HepG2 (cell line): ENCODE measurements around the gene ACVRL1. TPM values are rescaled to one million over a fixed set of nuclear protein-coding genes. Genes with fewer than 3 reads are reported as not detected.

Experiments used
- CEBPB ChIP-seq: IDR thresholded peaks from 2 replicates; pipeline ENCODE4 v1.6.1; 2011; ENCODE audit warnings: low read depth, low read length, improper control_type of control experiment, borderline replicate concordance
- EP300 ChIP-seq, 3 experiments: sonication (generic) in 1 of 3; formaldehyde crosslinking in 1 of 3; IDR thresholded peaks; 2 replicates each; pipeline versions ENCODE4 v1.5.1 to v1.6.1; 2011 to 2020; ENCODE audit warnings: low read depth in 2 of 3, low read length in 2 of 3, borderline replicate concordance in 1 of 3, improper control_type of control experiment in 1 of 3, mild to moderate bottlenecking in 1 of 3, missing genetic modification reagents in 1 of 3, moderate library complexity in 1 of 3
- GABPA ChIP-seq, 2 experiments: IDR thresholded peaks; 2 replicates each; pipeline ENCODE4 v1.6.1; 2011 to 2016; ENCODE audit warnings: low read depth in 2 of 2, low read length in 1 of 2, missing biosample characterization in 1 of 2, missing genetic modification characterization in 1 of 2
- GATAD2A ChIP-seq: IDR thresholded peaks from 2 replicates; pipeline ENCODE4 v1.6.1; 2016
- GFI1 ChIP-seq: sonication (generic); formaldehyde crosslinking; IDR thresholded peaks from 2 replicates; pipeline ENCODE4 v1.5.0; 2020; ENCODE audit warnings: missing genetic modification reagents, mild to moderate bottlenecking, borderline replicate concordance
- ISX ChIP-seq: sonication (generic); formaldehyde crosslinking; conservative IDR thresholded peaks from 2 replicates; pipeline ENCODE4 v1.5.0; 2020; ENCODE audit warnings: missing genetic modification reagents
- JUNB ChIP-seq: sonication (generic); formaldehyde crosslinking; IDR thresholded peaks from 2 replicates; pipeline ENCODE4 v1.8.0; 2022; ENCODE audit warnings: missing genetic modification reagents, mild to moderate bottlenecking, borderline replicate concordance
- KDM5A ChIP-seq: fragments of 200-600 bp; sonication (generic); IDR thresholded peaks from 2 replicates; pipeline ENCODE4 v1.7.0; 2018; ENCODE audit warnings: antibody characterized with exemption, mild to moderate bottlenecking, low read length, borderline replicate concordance
- MEIS1 ChIP-seq: sonication (generic); formaldehyde crosslinking; IDR thresholded peaks from 2 replicates; pipeline ENCODE4 v1.9.0; 2021; ENCODE audit warnings: mild to moderate bottlenecking, missing genetic modification reagents, moderate library complexity, borderline replicate concordance
- MTF1 ChIP-seq: sonication (generic); formaldehyde crosslinking; IDR thresholded peaks from 2 replicates; pipeline ENCODE4 v1.5.0; 2020; ENCODE audit warnings: missing genetic modification reagents
- PTBP1 ChIP-seq: fragments of 200-400 bp; formaldehyde crosslinking; IDR thresholded peaks from 2 replicates; pipeline ENCODE4 v1.6.1; 2018; ENCODE audit warnings: low read length, low read depth; ENCODE audit not compliant: poor library complexity, severe bottlenecking
- TEAD3 ChIP-seq: optimal IDR thresholded peaks from 2 replicates; pipeline ENCODE3; 2016; ENCODE audit warnings: borderline replicate concordance
- THAP11 ChIP-seq: IDR thresholded peaks from 2 replicates; pipeline ENCODE4 v1.6.1; 2016; ENCODE audit warnings: missing biosample characterization, missing genetic modification reagents
- ZFAT ChIP-seq: sonication (generic); formaldehyde crosslinking; conservative IDR thresholded peaks from 2 replicates; pipeline ENCODE4 v1.8.1; 2023; ENCODE audit warnings: missing genetic modification reagents, inconsistent platforms
- ZFP62 ChIP-seq: sonication (generic); formaldehyde crosslinking; IDR thresholded peaks from 2 replicates; pipeline ENCODE4 v1.4.0; 2020; ENCODE audit warnings: missing genetic modification reagents
- ZNF510 ChIP-seq: sonication (generic); formaldehyde crosslinking; IDR thresholded peaks from 2 replicates; pipeline ENCODE4 v1.4.0; 2020; ENCODE audit warnings: low read depth, mild to moderate bottlenecking, missing genetic modification reagents
- ZNF549 ChIP-seq: sonication (generic); formaldehyde crosslinking; IDR thresholded peaks from 2 replicates; pipeline ENCODE4 v1.5.0; 2020; ENCODE audit warnings: missing genetic modification reagents
- ZNF652 ChIP-seq: IDR thresholded peaks from 2 replicates; pipeline ENCODE4 v1.6.1; 2016; ENCODE audit warnings: low read depth, borderline replicate concordance
- ZNF761 ChIP-seq: sonication (generic); formaldehyde crosslinking; conservative IDR thresholded peaks from 2 replicates; pipeline ENCODE4 v1.4.0; 2020; ENCODE audit warnings: mild to moderate bottlenecking, missing genetic modification reagents
- ZNF883 ChIP-seq: sonication (generic); formaldehyde crosslinking; IDR thresholded peaks from 2 replicates; pipeline ENCODE4 v1.5.1; 2020; ENCODE audit warnings: mild to moderate bottlenecking, missing genetic modification reagents; ENCODE audit errors: not compliant biosample characterization
- polyA plus RNA-seq, 8 experiments: library from polyadenylated mRNA; depleted of rRNA in 3 of 8; stranded (reverse) in 7 of 8; unstranded in 1 of 8; fragments of >200 nt; fragmentation: Illumina TruSeq in 4 of 8; extraction: Trizol in 4 of 8; gene quantifications; 2 replicates each; pipeline versions ENCODE4 v1.2.1 to v1.2.3, GENCODE V29; 2011 to 2016; ENCODE audit warnings: low read depth in 4 of 8, missing spikeins in 1 of 8, mixed read lengths in 1 of 8; ENCODE audit not compliant: insufficient read depth in 1 of 8
- total RNA-seq, 5 experiments: library from RNA; depleted of rRNA; stranded (reverse); fragments of >200 nt; fragmentation: Illumina TruSeq; extraction: Trizol; gene quantifications; 2 replicates each; pipeline ENCODE4 v1.2.3, GENCODE V29; 2016; ENCODE audit warnings: low read depth in 1 of 5
- TF ChIP-seq, protein P1 (sequence below): sonication (generic); formaldehyde crosslinking; IDR thresholded peaks from 2 replicates; pipeline ENCODE4 v1.5.0; 2020; ENCODE audit warnings: missing genetic modification reagents
- TF ChIP-seq, protein P2 (sequence below): sonication (generic); formaldehyde crosslinking; IDR thresholded peaks from 2 replicates; pipeline ENCODE4 v1.8.1; 2023; ENCODE audit warnings: mild to moderate bottlenecking, missing genetic modification reagents
- TF ChIP-seq, protein P3 (sequence below): sonication (generic); formaldehyde crosslinking; IDR thresholded peaks from 2 replicates; pipeline ENCODE4 v1.9.0; 2021; ENCODE audit warnings: missing genetic modification reagents, mild to moderate bottlenecking, borderline replicate concordance
- TF ChIP-seq, protein P4 (sequence below): IDR thresholded peaks from 2 replicates; pipeline ENCODE4 v1.6.1; 2016
- TF ChIP-seq, protein P5 (sequence below), 2 experiments: fragments of 450-650 bp in 1 of 2; sonication (generic) in 1 of 2; formaldehyde crosslinking; IDR thresholded peaks; 2 replicates each; pipeline versions ENCODE4 v1.5.0 to v1.8.0; 2020 to 2022; ENCODE audit warnings: mild to moderate bottlenecking in 1 of 2, missing genetic modification reagents in 1 of 2

ACVRL1 gene
- total and polyA plus RNA-seq, 2 of the 13 experiments (the other 11 are each of a cell fraction or from before 2014, with no cell fraction given): not detected

DNA sequence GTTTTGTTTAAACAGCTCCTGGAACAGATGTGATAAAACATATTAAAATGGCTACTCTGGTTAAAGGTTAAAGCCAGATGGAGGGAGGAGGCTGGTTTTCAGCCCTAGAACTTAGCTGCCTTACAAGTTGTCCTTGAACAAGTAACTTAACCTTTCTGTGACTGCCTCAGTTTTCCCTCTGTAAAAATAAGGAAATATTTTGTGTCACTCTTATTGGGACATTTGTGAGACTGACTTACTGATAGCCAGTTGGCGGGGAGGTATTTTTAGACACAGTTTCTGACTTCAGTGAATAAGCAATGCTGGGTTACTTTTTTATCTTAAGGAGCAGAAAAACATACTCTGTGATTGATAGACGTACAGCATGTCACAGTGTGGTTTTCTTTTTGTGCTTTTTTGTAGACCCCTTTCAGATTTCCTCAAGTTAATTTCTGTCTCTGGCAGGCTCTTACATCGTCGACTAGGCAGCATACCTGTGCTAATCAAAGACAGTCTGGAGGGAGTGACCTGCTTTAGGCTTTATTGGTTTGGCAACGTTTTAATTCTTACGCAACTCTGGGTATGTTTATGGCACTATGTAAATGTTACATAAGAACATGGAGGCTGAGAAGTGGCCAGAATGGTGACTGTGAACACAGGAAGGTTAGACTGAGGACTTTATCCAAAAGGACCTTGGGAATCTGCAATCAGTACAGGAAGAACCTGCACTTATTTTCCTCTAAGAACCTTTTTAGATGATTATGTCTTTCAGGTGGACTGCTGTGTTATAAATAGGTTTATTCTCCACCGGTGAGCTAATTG, 47.5 kb downstream of the ACVRL1 start (continued):
- TF ChIP-seq JUNB (no peak), THAP11 (CRISPR knock-in tag) (0 out of 2 replicates have a peak, but pooled peaks have one; percentile 18), MTF1 (no peak), ZNF510 (CRISPR knock-in tag) (no peak), KDM5A (no peak), PTBP1 (no peak), ZNF652 (CRISPR knock-in tag) (no peak), EP300 (IDR thresholded peaks at IDR 0.05; ENCODE audit: low read depth in 2 of 2, low read length in 2 of 2) (peak in 1 of 2 experiments; percentile 38; a peak in 1 of 4 replicates), EP300 (CRISPR knock-in tag; IDR thresholded peaks at IDR 0.05; ENCODE audit: borderline replicate concordance) (no peak), GATAD2A (CRISPR knock-in tag) (peak; percentile 67), GFI1 (CRISPR knock-in tag) (0 out of 2 replicates have a peak, but pooled peaks have one; percentile 25), ZNF549 (CRISPR knock-in tag) (no peak), ZNF761 (CRISPR knock-in tag) (no peak), MEIS1 (CRISPR knock-in tag) (no peak), GABPA (IDR thresholded peaks at IDR 0.05; ENCODE audit: low read depth, low read length) (no peak), GABPA (CRISPR knock-in tag; IDR thresholded peaks at IDR 0.05; ENCODE audit: low read depth) (no peak), ZFAT (no peak), ZFP62 (CRISPR knock-in tag) (no peak), CEBPB (peak; percentile 96), ISX (CRISPR knock-in tag) (no peak), ZNF883 (CRISPR knock-in tag) (no peak), TEAD3 (no peak)
- TF ChIP-seq, protein P1, sequence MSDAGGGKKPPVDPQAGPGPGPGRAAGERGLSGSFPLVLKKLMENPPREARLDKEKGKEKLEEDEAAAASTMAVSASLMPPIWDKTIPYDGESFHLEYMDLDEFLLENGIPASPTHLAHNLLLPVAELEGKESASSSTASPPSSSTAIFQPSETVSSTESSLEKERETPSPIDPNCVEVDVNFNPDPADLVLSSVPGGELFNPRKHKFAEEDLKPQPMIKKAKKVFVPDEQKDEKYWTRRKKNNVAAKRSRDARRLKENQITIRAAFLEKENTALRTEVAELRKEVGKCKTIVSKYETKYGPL (CRISPR knock-in tag): peak; percentile 90; the same call in 1 of the 2 replicates
- TF ChIP-seq, protein P2, sequence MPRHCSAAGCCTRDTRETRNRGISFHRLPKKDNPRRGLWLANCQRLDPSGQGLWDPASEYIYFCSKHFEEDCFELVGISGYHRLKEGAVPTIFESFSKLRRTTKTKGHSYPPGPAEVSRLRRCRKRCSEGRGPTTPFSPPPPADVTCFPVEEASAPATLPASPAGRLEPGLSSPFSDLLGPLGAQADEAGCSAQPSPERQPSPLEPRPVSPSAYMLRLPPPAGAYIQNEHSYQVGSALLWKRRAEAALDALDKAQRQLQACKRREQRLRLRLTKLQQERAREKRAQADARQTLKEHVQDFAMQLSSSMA (CRISPR knock-in tag): no peak
- TF ChIP-seq, protein P3, sequence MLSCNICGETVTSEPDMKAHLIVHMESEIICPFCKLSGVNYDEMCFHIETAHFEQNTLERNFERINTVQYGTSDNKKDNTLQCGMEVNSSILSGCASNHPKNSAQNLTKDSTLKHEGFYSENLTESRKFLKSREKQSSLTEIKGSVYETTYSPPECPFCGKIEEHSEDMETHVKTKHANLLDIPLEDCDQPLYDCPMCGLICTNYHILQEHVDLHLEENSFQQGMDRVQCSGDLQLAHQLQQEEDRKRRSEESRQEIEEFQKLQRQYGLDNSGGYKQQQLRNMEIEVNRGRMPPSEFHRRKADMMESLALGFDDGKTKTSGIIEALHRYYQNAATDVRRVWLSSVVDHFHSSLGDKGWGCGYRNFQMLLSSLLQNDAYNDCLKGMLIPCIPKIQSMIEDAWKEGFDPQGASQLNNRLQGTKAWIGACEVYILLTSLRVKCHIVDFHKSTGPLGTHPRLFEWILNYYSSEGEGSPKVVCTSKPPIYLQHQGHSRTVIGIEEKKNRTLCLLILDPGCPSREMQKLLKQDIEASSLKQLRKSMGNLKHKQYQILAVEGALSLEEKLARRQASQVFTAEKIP: no peak
- TF ChIP-seq, protein P4, sequence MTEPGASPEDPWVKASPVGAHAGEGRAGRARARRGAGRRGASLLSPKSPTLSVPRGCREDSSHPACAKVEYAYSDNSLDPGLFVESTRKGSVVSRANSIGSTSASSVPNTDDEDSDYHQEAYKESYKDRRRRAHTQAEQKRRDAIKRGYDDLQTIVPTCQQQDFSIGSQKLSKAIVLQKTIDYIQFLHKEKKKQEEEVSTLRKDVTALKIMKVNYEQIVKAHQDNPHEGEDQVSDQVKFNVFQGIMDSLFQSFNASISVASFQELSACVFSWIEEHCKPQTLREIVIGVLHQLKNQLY: no peak
- TF ChIP-seq, protein P5, sequence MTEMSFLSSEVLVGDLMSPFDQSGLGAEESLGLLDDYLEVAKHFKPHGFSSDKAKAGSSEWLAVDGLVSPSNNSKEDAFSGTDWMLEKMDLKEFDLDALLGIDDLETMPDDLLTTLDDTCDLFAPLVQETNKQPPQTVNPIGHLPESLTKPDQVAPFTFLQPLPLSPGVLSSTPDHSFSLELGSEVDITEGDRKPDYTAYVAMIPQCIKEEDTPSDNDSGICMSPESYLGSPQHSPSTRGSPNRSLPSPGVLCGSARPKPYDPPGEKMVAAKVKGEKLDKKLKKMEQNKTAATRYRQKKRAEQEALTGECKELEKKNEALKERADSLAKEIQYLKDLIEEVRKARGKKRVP (CRISPR knock-in tag; IDR thresholded peaks at IDR 0.05): peak in 1 of 2 experiments; percentile 53; a peak in 2 of 4 replicates
